Glutamatergic neuron (in vitro differentiated cells): ENCODE measurements around the gene NFIL3. TPM values are rescaled to one million over a fixed set of nuclear protein-coding genes. Genes with fewer than 3 reads are reported as not detected.
A peak's percentile ranks its signal among the peaks of the same experiment; 100 is the strongest.
"Not testable (repeated sequence)": the region's sequence is repeated elsewhere in the genome, so short reads cannot be mapped to it uniquely, and the experiment has no call there.

Source experiments
- DNase-seq: peaks from one replicate; pipeline ENCODE4 v3.0.0; 2022
- H3K27ac Mint-ChIP-seq: one replicate; pipeline ENCODE4 v1.8.0; 2020; ENCODE audit warnings: mild to moderate bottlenecking, mixed read lengths, inconsistent platforms; ENCODE audit not compliant: unreplicated experiment
- H3K27me3 Mint-ChIP-seq: one replicate; pipeline ENCODE4 v1.8.0; 2020; ENCODE audit warnings: mild to moderate bottlenecking, moderate library complexity, mixed read lengths, inconsistent platforms; ENCODE audit not compliant: unreplicated experiment
- H3K36me3 Mint-ChIP-seq: one replicate; pipeline ENCODE4 v1.8.0; 2020; ENCODE audit warnings: mild to moderate bottlenecking, mixed read lengths, inconsistent platforms; ENCODE audit not compliant: unreplicated experiment
- H3K4me1 Mint-ChIP-seq: one replicate; pipeline ENCODE4 v1.8.0; 2020; ENCODE audit warnings: mild to moderate bottlenecking, low read depth, mixed read lengths, inconsistent platforms; ENCODE audit not compliant: unreplicated experiment
- H3K4me3 Mint-ChIP-seq: one replicate; pipeline ENCODE4 v1.8.0; 2020; ENCODE audit warnings: mild to moderate bottlenecking, mixed read lengths, inconsistent platforms; ENCODE audit not compliant: unreplicated experiment
- H3K9me3 Mint-ChIP-seq: one replicate; pipeline ENCODE4 v1.8.0; 2020; ENCODE audit warnings: mild to moderate bottlenecking, moderate library complexity, mixed read lengths, inconsistent platforms; ENCODE audit not compliant: unreplicated experiment
- CTCF ChIP-seq: fragments of 200-600 bp; sonication (generic); IDR thresholded peaks from one replicate; pipeline ENCODE4 v1.5.0; 2021; ENCODE audit not compliant: partially characterized antibody, unreplicated experiment
- long read RNA-seq: library from polyadenylated mRNA; unstranded; transcript quantifications from one replicate; pipeline ENCODE4 v2.0.0, GENCODE V29; 2020; ENCODE audit not compliant: unreplicated experiment
- total RNA-seq: library from RNA; stranded (reverse); fragmentation: NEBNext Ultra II Directional; extraction: Animal tissue kit (Norgen Biotek cat#: 25700); gene quantifications from one replicate; pipeline ENCODE4 v1.2.1, GENCODE V29; 2021; ENCODE audit not compliant: unreplicated experiment

The NFIL3 gene
- 32.4 TPM for total RNA-seq
- long read RNA-seq, partial matches to known transcripts, result 0 of 1 reads
- long read RNA-seq, other reads (novel, unspliced or antisense), result 0 of 1 reads

DNA sequence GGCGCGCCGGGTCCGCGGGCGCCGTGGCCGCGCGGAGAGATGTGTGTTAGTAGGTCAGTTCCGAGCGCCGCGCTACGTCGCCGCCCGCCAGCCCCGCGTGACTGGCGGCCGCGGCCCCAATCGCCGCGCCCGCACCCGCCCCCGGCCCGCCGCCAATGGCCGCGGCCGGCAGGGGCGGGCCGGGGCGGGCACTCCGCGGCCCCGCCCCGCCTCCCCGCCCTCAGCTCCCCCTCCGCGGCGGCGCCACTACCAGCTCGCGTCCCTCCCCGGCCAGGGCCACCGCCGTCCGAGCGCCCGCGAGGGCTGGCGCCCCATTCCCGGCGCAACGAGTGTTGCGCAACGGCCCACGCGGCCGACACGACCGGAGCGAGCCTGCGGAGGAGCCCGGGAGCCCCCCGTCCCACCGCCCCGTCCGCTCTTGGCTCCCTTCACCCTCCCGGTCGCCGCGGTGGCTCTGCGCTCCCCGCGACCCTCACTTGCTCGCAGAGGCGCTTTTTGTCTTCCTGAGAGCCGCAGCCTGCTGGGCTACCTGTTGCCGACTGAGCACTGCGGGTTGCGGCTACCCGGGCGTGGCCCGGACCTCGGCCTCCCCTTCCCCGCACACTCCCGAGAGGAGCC, at the start of gene NFIL3:
Gene NFIL3 (minus strand): TSS at position 48 of the 618 bp plus-strand sequence. CDS start 13,098 bp downstream, outside the sequence.
- TF ChIP-seq CTCF, result no peak
- H3K9me3 Mint-ChIP-seq, result peaks cover 25% of the 10 kb centered on the region
- H3K27me3 Mint-ChIP-seq, result peaks cover 28% of the 10 kb centered on the region
- peaks cover 24% of the 10 kb centered on the region for H3K4me1 Mint-ChIP-seq
- peaks cover 5% of the 10 kb centered on the region for H3K36me3 Mint-ChIP-seq
- H3K4me3 Mint-ChIP-seq, result peak within 1 kb of the TSS; percentile 96
- peak; percentile 85 for DNase-seq
- H3K27ac Mint-ChIP-seq, result peak within 1 kb of the TSS; percentile 97

- not testable (repeated sequence) for DNase-seq, H3K27me3 Mint-ChIP-seq, H3K4me1 Mint-ChIP-seq
Observed at GRCh38 chr9:91471524-91471923, 47.9 kb upstream of the NFIL3 start.

GRCh38 chr9:91465420-91465819, 41.8 kb upstream of the NFIL3 start:
- no peak for DNase-seq
- H3K4me3 Mint-ChIP-seq, result no peak overlapping the region
- H3K9me3 Mint-ChIP-seq, result no peaks in the 10 kb centered on the region
- no peak overlapping the region for H3K27ac Mint-ChIP-seq
- no peak for TF ChIP-seq CTCF
- H3K36me3 Mint-ChIP-seq, result peaks cover 16% of the 10 kb centered on the region
- no peaks in the 10 kb centered on the region for H3K4me1 Mint-ChIP-seq
- H3K27me3 Mint-ChIP-seq, result peaks cover under 1% of the 10 kb centered on the region

More at GRCh38 chr9:91471524-91471923, 47.9 kb upstream of the NFIL3 start:
- not testable (repeated sequence) for H3K9me3 Mint-ChIP-seq, H3K27ac Mint-ChIP-seq, H3K4me3 Mint-ChIP-seq
- H3K36me3 Mint-ChIP-seq, result peaks cover 19% of the 10 kb centered on the region

DNA sequence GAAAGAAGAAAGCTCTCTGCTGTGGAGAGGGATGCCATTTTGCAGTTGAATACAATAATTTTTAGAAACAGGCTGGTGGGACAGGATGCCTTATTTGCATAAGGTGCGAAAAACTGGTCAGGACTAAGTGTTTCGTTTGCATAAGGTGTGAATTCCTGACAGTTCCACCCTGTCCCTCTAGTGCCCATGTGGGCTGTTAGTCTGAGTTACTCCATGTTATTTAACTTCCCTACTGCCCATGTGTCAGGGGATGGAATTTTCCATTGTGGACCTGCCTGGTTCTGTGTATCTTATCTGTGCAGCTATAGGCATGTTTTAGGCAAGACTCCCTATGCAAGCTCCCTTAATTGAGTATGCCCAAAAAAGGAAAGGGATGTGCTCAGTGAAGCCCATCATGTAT, 35.3 kb upstream of the NFIL3 start:
- no peaks in the 10 kb centered on the region for H3K27me3 Mint-ChIP-seq
- no peak for TF ChIP-seq CTCF
- H3K4me3 Mint-ChIP-seq, result no peak overlapping the region
- DNase-seq, result no peak
- H3K9me3 Mint-ChIP-seq, result no peaks in the 10 kb centered on the region
- no peak overlapping the region for H3K27ac Mint-ChIP-seq
- H3K36me3 Mint-ChIP-seq, result peaks cover 4% of the 10 kb centered on the region
- H3K4me1 Mint-ChIP-seq, result no peaks in the 10 kb centered on the region

DNA sequence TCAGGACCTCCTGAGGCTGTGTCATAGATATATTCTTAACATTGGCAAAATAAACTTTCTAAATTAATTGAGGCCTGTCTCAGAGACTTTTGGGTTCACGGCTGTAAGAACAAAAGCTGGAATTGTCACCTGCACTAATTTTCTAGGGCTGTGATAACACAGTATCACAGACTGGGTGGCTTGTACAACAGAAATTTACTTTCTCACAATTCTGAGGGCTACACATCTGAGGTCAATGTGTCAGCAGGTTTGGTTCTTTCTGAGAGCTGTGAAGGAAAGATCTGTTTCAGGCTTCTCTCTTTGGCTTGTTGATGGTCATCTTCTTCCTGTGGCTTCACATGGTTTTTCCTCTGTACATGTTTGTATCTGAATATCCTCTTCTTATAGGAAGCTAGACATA, 29.2 kb upstream of the NFIL3 start:
- no peak overlapping the region for H3K27ac Mint-ChIP-seq
- no peaks in the 10 kb centered on the region for H3K27me3 Mint-ChIP-seq
- TF ChIP-seq CTCF, result no peak
- H3K36me3 Mint-ChIP-seq, result peaks cover 4% of the 10 kb centered on the region
- no peaks in the 10 kb centered on the region for H3K4me1 Mint-ChIP-seq
- no peak for DNase-seq
- no peaks in the 10 kb centered on the region for H3K9me3 Mint-ChIP-seq
- H3K4me3 Mint-ChIP-seq, result no peak overlapping the region
